Esophagus muscularis mucosa (tissue), 4 donors: ENCODE measurements around the gene UNC119B. TPM values are rescaled to one million over a fixed set of nuclear protein-coding genes. Genes with fewer than 3 reads are reported as not detected.

Experiments
- DNase-seq: peaks from one replicate; pipeline ENCODE4 v3.0.0-alpha.2; 2017; ENCODE audit errors: extremely low spot score
- H3K27ac ChIP-seq, 4 donors: fragments of 200-600 bp; sonication (generic); replicated peaks in 1 of 4; 1 replicate in 3 of 4; 2 replicates in 1 of 4; pipeline ENCODE4 v1.5.1; 2016 to 2019; ENCODE audit warnings: mild to moderate bottlenecking in 1 of 4
- H3K27me3 ChIP-seq, 4 donors: fragments of 200-600 bp; sonication (generic); one replicate each; pipeline versions ENCODE4 v1.5.1 to v1.6.0; 2016 to 2019
- H3K36me3 ChIP-seq, 4 donors: fragments of 200-600 bp; sonication (generic); one replicate each; pipeline ENCODE4 v1.5.1; 2016 to 2019
- H3K4me1 ChIP-seq, 4 donors: fragments of 200-600 bp; sonication (generic); one replicate each; pipeline ENCODE4 v1.5.1; 2016 to 2019
- H3K4me3 ChIP-seq, 4 donors: fragments of 200-600 bp; sonication (generic); 1 replicate in 2 of 4; 2 replicates in 2 of 4; pipeline ENCODE4 v1.5.1; 2016 to 2019; ENCODE audit warnings: mild to moderate bottlenecking in 4 of 4, moderate library complexity in 1 of 4
- H3K9me3 ChIP-seq, 4 donors: fragments of 200-600 bp; sonication (generic); 1 replicate in 3 of 4; 2 replicates in 1 of 4; pipeline ENCODE4 v1.5.1; 2016 to 2019
- EP300 ChIP-seq: sonication (generic); formaldehyde crosslinking; IDR thresholded peaks from one replicate; pipeline ENCODE4 v1.6.1; 2017; ENCODE audit warnings: antibody characterized with exemption
- POLR2A ChIP-seq: fragments of 450-650 bp; IDR thresholded peaks from one replicate; pipeline ENCODE4 v1.6.1; 2017; ENCODE audit warnings: antibody characterized with exemption, moderate library complexity, mild to moderate bottlenecking, low read depth
- POLR2AphosphoS5 ChIP-seq, 2 donors: sonication (generic); formaldehyde crosslinking; IDR thresholded peaks; one replicate each; pipeline ENCODE4 v1.6.1; 2017; ENCODE audit warnings: antibody characterized with exemption in 2 of 2
- WGBS: methylation state at CpG from one replicate; pipeline ENCODE4 v1.1.5; 2018; 5-methylcytosine and 5-hydroxymethylcytosine counted together
- intact Hi-C: fragments of 100-400 bp; cut with DNase I; formaldehyde crosslinking; loops from one replicate; pipeline ENCODE4 v1.15.1; 2023
- total RNA-seq, 4 donors: library from RNA; depleted of rRNA; stranded (reverse); fragments of >200 nt; gene quantifications; one replicate each; pipeline versions ENCODE4 v1.1.0 to v1.2.1, GENCODE V29; 2016
- TF ChIP-seq, protein P1 (sequence below), 3 experiments: fragments of 200-600 bp in 2 of 3; fragments of 450-650 bp in 1 of 3; sonication (generic) in 2 of 3; IDR thresholded peaks; one replicate each; pipeline ENCODE4 v1.5.1; 2017 to 2019; ENCODE audit warnings: antibody characterized with exemption in 3 of 3, mild to moderate bottlenecking in 2 of 3, moderate library complexity in 1 of 3

The UNC119B gene
- total RNA-seq, 4 donors from 2014 or later = 20.0 to 30.8 (median 28.5) TPM

- H3K36me3 ChIP-seq = peaks cover 10 to 30% (median 22%) of the 10 kb centered on the region in 4 donors
- H3K4me3 ChIP-seq = no peak overlapping the region
- H3K9me3 ChIP-seq = no peaks in the 10 kb centered on the region
- 79% methylated on average over 3 of the region's 3 CpGs for WGBS
- intact Hi-C loops = no loop called here
- H3K27me3 ChIP-seq = no peaks in the 10 kb centered on the region
- no peak overlapping the region for H3K27ac ChIP-seq
- TF ChIP-seq, protein P1, sequence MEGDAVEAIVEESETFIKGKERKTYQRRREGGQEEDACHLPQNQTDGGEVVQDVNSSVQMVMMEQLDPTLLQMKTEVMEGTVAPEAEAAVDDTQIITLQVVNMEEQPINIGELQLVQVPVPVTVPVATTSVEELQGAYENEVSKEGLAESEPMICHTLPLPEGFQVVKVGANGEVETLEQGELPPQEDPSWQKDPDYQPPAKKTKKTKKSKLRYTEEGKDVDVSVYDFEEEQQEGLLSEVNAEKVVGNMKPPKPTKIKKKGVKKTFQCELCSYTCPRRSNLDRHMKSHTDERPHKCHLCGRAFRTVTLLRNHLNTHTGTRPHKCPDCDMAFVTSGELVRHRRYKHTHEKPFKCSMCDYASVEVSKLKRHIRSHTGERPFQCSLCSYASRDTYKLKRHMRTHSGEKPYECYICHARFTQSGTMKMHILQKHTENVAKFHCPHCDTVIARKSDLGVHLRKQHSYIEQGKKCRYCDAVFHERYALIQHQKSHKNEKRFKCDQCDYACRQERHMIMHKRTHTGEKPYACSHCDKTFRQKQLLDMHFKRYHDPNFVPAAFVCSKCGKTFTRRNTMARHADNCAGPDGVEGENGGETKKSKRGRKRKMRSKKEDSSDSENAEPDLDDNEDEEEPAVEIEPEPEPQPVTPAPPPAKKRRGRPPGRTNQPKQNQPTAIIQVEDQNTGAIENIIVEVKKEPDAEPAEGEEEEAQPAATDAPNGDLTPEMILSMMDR (IDR thresholded peaks at IDR 0.05) = no peak
- TF ChIP-seq POLR2A = no peak
- TF ChIP-seq POLR2AphosphoS5 (IDR thresholded peaks at IDR 0.05) = no peak
- no peak for TF ChIP-seq EP300
- DNase-seq = no peak
- peaks cover 44 to 65% (median 55%) of the 10 kb centered on the region in 4 donors for H3K4me1 ChIP-seq
Observed at GRCh38 chr12:120690978-120691377, 19.3 kb upstream of the UNC119B start.

GRCh38 chr12:120692524-120693033, 17.7 kb upstream of the UNC119B start:
- Histone ChIP-seq H3K36me3 (peaks cover 26 to 46% (median 37%) of the 10 kb centered on the region in 4 donors), H3K4me3 (no peak overlapping the region), H3K4me1 (peaks cover 41 to 59% (median 55%) of the 10 kb centered on the region in 4 donors), H3K9me3 (no peaks in the 10 kb centered on the region), H3K27me3 (no peaks in the 10 kb centered on the region), H3K27ac (peak overlapping the region in 1 of 4 donors; percentile 8)
- 74% methylated on average over 11 of the region's 11 CpGs for WGBS
- TF ChIP-seq POLR2AphosphoS5 (IDR thresholded peaks at IDR 0.05) = no peak
- no peak for TF ChIP-seq POLR2A
- TF ChIP-seq, protein P1 (IDR thresholded peaks at IDR 0.05) = no peak
- no peak for TF ChIP-seq EP300
- no peak for DNase-seq
- intact Hi-C loops = no loop called here

GRCh38 chr12:120693848-120694247, 16.4 kb upstream of the UNC119B start:
- no peak overlapping the region for H3K4me3 ChIP-seq
- H3K27ac ChIP-seq = no peak overlapping the region
- intact Hi-C loops = no loop called here
- H3K27me3 ChIP-seq = no peaks in the 10 kb centered on the region
- peaks cover 27 to 56% (median 50%) of the 10 kb centered on the region in 4 donors for H3K36me3 ChIP-seq
- 83% methylated on average over 4 of the region's 4 CpGs for WGBS
- H3K4me1 ChIP-seq = peaks cover 35 to 53% (median 51%) of the 10 kb centered on the region in 4 donors
- TF ChIP-seq POLR2A (no peak), POLR2AphosphoS5 (IDR thresholded peaks at IDR 0.05) (no peak), EP300 (no peak)
- TF ChIP-seq, protein P1 (IDR thresholded peaks at IDR 0.05) = no peak
- H3K9me3 ChIP-seq = no peaks in the 10 kb centered on the region
- no peak for DNase-seq

- intact Hi-C loops = no loop called here
- Histone ChIP-seq H3K27ac (no peak overlapping the region), H3K9me3 (no peaks in the 10 kb centered on the region), H3K36me3 (peaks cover 27 to 79% (median 74%) of the 10 kb centered on the region in 4 donors), H3K27me3 (no peaks in the 10 kb centered on the region), H3K4me3 (no peak overlapping the region), H3K4me1 (peaks cover 28 to 53% (median 31%) of the 10 kb centered on the region in 4 donors)
- WGBS = 76% methylated on average over 6 of the region's 6 CpGs
- TF ChIP-seq, protein P1 (IDR thresholded peaks at IDR 0.05) = no peak
- TF ChIP-seq POLR2A (no peak), POLR2AphosphoS5 (IDR thresholded peaks at IDR 0.05) (no peak), EP300 (no peak)
- DNase-seq = no peak
Observed at GRCh38 chr12:120696626-120697025, 13.6 kb upstream of the UNC119B start.

GRCh38 chr12:120697344-120697743, 12.9 kb upstream of the UNC119B start:
- no peaks in the 10 kb centered on the region for H3K27me3 ChIP-seq
- TF ChIP-seq POLR2AphosphoS5 (IDR thresholded peaks at IDR 0.05) = no peak
- no peak for TF ChIP-seq EP300
- TF ChIP-seq POLR2A = no peak
- TF ChIP-seq, protein P1 (IDR thresholded peaks at IDR 0.05) = no peak
- H3K36me3 ChIP-seq = peaks cover 27 to 87% (median 81%) of the 10 kb centered on the region in 4 donors
- intact Hi-C loops = no loop called here
- no peaks in the 10 kb centered on the region for H3K9me3 ChIP-seq
- peaks cover 21 to 48% (median 24%) of the 10 kb centered on the region in 4 donors for H3K4me1 ChIP-seq
- no peak overlapping the region for H3K4me3 ChIP-seq
- no peak overlapping the region for H3K27ac ChIP-seq
- 95% methylated on average over 1 of the region's 1 CpG for WGBS
- DNase-seq = no peak
